ENCODE measurements around the gene ITPKC.

Gene ITPKC

GRCh38 chr19:40742477-40742876, 25.6 kb downstream of the ITPKC start:
- no peak for DNase-seq

- no peak for DNase-seq
These were observed 26.0 kb downstream of the ITPKC start for GRCh38 chr19:40742886-40743285.

- no peak for DNase-seq
These were observed 27.0 kb downstream of the ITPKC start for GRCh38 chr19:40743926-40744325.

GRCh38 chr19:40744554-40745401, 27.9 kb downstream of the ITPKC start:
- DNase-seq: peak in 1 of 2 experiments; percentile 52

GRCh38 chr19:40745402-40745780, 28.5 kb downstream of the ITPKC start:
- DNase-seq: no peak

GRCh38 chr19:40747536-40747935, 30.6 kb downstream of the ITPKC start:
- no peak for DNase-seq

GRCh38 chr19:40750058-40750873, 33.4 kb downstream of the ITPKC start, which contains the start of gene ACTMAP:
TSS of gene ACTMAP (minus strand) at chr19:40750477. CDS start at chr19:40749803, 674 bp downstream.
- peak; percentile 99 for DNase-seq

GRCh38 chr19:40750874-40751537, 34.1 kb downstream of the ITPKC start, which contains the start of gene SNRPA:
TSS of gene SNRPA (plus strand) at chr19:40751203. CDS start at chr19:40751409, 206 bp downstream.
- DNase-seq: peak; percentile 97 to 98

- peak; percentile 45 to 50 for DNase-seq
These were observed 35.4 kb downstream of the ITPKC start for GRCh38 chr19:40752257-40752781.

- peak; percentile 79 to 82 for DNase-seq
These were observed 37.8 kb downstream of the ITPKC start for GRCh38 chr19:40754611-40755247.

- no peak for DNase-seq
These were observed 38.3 kb downstream of the ITPKC start for GRCh38 chr19:40755248-40755624.

- DNase-seq: no peak
These were observed 38.9 kb downstream of the ITPKC start for GRCh38 chr19:40755791-40756190.

- peak; percentile 63 to 77 for DNase-seq
These were observed 39.7 kb downstream of the ITPKC start for GRCh38 chr19:40756502-40757110.

GRCh38 chr19:40758491-40758890, 41.6 kb downstream of the ITPKC start:
- no peak for DNase-seq

- no peak for DNase-seq
These were observed 42.4 kb downstream of the ITPKC start for GRCh38 chr19:40759352-40759751.

GRCh38 chr19:40762754-40763470, 46.0 kb downstream of the ITPKC start:
- DNase-seq: peak in 1 of 2 experiments; percentile 42

- peak in 1 of 2 experiments; percentile 26 for DNase-seq
These were observed 46.6 kb downstream of the ITPKC start for GRCh38 chr19:40763526-40763925.

- DNase-seq: peak; percentile 53 to 60
These were observed 47.1 kb downstream of the ITPKC start for GRCh38 chr19:40763963-40764362.

- peak in 1 of 2 experiments; percentile 30 for DNase-seq
These were observed 49.5 kb downstream of the ITPKC start for GRCh38 chr19:40766385-40766784.

GRCh38 chr19:40768869-40769268, 52.0 kb downstream of the ITPKC start:
- no peak for DNase-seq
